ENCODE data around the gene FRMPD2.
A peak's percentile ranks its signal among the peaks of the same experiment; 100 is the strongest.
"Not testable (repeated sequence)": the region's sequence is repeated elsewhere in the genome, so short reads cannot be mapped to it uniquely, and the experiment has no call there.

The FRMPD2 gene

GRCh38 chr10:48231699-48232315 is 42.7 kb downstream of the FRMPD2 start:
- no peak for DNase-seq (ENCODE audit: low read depth)

DNA sequence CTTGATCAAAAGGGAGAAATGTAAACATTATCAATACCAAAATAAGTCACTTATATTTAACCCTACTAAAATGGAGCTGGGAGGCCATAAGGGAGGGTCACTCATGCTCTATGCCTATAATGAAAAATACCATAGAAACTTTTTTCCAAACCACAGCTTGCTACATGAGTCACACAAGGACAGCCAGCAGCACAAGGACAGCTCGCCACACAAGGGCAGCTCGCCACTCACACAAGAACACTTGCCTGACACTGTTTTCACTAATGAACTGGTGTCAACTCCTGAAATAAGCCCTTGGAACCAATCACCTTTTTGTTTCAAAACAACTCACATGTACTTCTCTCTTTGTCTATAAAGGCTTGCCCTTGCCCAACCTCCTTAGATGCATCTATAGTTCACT is 43.3 kb downstream of the FRMPD2 start:
- no peak for DNase-seq (ENCODE audit: low read depth)

GRCh38 chr10:48227213-48227612 is 47.3 kb downstream of the FRMPD2 start:
- DNase-seq (ENCODE audit: low read depth): no peak

DNA sequence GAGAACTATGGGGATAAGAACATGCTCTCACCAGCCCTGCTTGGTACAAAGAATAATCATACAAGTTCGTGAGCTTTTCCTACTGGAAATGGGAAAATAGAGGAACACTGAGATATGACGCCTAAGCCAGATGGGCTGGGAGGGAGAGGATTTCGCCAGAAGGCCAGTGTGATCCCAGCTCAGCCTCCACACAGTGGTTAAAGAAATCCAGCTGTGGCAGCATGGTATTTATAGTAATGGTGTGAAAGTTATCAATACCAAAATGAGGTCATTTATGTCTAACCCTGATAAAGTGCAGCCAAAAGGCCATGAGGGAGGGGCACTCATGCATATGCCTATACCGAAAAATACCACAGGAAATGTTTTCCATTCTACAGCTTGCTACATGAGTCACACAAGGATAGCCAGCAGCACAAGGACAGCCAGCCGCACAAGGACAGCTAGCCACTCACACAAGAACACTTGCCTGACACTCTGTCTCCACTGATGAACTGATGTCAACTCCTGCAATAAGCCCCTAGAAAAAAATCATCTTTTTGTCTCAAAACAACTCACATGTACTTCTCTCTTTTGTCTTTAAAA is 49.4 kb downstream of the FRMPD2 start:
- no peak for DNase-seq (ENCODE audit: low read depth)

- no peak for DNase-seq (ENCODE audit: low read depth)
Observed at GRCh38 chr10:48224296-48224695, 50.2 kb downstream of the FRMPD2 start.

DNA sequence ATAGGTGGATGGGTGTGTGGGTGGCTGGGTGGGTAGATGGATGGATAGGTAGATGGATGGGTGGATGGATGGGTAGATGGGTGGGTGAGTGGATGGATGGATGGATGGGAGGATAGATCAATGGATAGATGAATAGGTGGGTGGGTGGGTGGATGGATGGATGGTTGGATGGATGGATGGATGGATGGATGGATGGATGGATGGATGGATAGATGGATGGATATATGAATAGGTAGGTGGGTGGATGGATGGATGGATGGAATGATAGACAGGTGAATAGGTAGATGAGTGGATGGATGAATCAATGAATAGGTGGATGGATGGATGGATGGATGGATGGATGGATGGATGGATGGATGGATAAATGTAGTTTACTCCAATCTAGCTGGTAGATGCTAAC is 52.7 kb downstream of the FRMPD2 start:
- DNase-seq (ENCODE audit: low read depth): no peak

- not testable (repeated sequence) for DNase-seq (ENCODE audit: low read depth)
Observed at GRCh38 chr10:48221031-48221430, 53.5 kb downstream of the FRMPD2 start.

DNA sequence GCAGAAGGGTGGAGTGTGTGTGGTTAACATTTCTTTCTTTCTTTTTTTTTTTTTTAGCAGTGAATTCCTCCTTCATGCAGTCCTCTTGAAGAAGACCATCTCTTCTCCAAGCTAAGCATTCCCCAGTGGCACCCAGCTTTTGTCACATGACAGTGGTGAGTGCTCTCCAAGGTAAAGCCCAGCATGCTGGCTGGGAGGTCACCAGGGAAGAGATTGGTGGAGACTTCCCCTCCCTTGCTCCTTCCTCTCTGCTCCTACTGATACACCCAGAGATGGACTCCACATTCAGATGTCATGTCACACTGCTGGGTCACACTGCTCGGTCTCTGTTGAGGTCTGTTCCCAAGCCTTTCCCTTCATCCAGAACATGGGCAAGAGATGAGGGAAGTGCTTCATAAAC is 55.3 kb downstream of the FRMPD2 start:
- DNase-seq (ENCODE audit: low read depth): no peak

DNA sequence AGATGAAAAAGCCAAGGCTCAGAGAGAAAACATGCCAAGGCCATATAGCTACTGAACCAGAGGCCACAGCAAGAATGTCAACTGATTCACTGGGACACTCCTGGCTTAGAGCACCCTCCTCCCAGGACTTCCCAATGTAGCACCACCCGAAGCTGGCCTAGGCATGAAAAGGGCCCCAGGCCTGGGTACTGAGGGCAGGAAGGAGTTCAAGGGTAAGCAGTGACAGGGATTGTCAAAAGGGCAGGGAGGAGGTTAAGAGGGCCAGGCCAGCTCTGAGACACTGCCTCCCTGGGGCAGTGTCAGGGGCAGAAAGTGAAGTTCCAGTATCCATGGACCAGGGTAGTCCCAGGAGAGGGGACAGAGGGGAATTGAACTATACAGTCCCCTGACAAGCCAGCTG is 57.8 kb downstream of the FRMPD2 start:
- DNase-seq (ENCODE audit: low read depth): no peak

GRCh38 chr10:48216204-48216505 is 58.3 kb downstream of the FRMPD2 start:
- no peak for DNase-seq (ENCODE audit: low read depth)

DNA sequence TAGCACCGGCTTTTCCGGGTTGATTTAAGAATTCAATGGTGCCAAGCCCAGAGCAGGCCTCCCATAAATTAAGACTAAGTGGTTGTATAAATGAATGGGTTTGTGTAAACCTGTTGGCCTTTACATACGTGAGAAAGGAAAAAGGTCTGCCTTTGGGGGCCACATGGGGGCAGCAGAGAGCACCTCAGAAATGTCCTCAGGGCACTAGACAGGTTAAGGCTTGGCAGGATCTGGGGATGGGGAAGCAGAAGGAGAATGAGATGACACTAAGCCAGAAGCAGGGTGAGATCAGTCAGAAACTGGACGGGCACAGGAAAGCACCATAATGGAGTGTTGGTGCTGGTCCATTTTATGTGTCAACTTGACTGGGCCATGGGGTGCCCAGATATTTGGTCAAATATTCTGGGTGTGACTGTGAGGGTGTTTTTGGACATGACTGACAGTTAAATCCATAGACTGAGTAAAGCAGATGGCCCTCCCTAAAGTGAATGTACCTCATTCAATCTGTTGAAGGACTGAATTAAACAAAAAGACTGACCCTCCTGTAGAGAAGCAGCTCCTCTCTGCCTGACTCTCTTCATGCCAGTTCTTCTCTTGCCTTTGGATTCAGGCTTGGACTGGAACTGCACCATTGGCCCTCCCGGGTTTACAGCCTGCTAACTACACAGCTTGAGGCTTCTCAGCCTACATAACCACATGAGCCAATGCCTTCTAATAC is 58.9 kb downstream of the FRMPD2 start:
- no peak for DNase-seq (ENCODE audit: low read depth)

GRCh38 chr10:48214716-48215485 is 59.6 kb downstream of the FRMPD2 start:
- DNase-seq (ENCODE audit: low read depth): no peak

DNA sequence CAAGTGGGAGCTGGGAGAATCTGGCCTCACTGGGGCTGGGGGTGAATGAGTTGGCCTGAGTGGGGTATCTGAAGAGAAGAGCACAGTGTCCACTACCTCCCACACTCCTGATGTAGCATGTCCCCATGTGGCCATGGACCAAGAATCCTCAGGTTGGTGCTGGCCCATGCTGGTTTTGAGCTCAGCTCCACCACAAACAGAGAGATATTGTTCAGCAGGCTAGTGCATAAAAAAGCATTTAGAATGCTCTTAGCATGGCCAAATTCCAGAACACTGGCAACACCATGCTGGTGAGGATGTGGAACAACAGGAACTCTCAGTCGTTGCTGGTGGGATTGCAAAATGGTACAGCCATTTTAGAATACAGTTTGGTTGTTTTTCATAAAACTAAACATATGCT is 61.4 kb downstream of the FRMPD2 start:
- no peak for DNase-seq (ENCODE audit: low read depth)

DNA sequence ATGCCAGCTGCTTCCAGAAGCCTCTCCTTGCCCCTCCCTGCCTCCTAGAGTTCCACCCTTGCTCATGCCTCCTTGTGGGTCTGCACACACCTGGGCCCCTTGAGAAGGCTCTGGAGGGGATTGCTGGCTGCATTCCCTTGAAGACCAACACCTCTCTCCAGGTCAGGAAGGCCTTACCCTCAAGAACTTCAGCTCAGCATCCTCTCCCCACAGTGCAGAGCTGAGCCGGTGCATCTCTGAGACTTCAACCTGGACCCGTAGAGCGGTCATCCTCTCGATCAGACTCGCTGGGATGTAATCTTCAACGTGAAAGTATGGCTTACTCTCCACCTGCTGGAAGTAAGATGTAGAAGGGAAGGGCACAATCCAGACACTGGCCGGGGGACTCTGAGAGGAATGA is 62.7 kb downstream of the FRMPD2 start:
- no peak for DNase-seq (ENCODE audit: low read depth)

DNA sequence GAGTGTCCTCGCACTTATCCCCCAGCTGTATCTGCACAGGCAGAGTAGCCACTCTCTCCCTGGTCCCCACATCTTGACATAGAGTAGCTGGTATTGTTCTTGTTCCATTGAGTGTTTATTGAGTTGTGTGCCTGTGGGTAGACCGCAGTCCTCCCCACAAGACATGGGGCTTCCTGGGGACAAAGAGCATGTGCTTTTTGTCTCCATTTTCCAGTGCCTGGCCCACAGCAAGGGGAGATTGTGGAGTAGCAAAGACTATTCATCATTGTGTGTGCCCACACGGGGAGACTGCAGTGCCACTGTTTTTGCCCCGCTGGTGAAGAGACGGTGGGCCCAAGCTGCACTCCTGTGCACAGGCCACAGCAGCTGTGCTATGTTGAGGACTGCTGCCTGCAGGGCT is 63.5 kb downstream of the FRMPD2 start:
- DNase-seq (ENCODE audit: low read depth): no peak

DNA sequence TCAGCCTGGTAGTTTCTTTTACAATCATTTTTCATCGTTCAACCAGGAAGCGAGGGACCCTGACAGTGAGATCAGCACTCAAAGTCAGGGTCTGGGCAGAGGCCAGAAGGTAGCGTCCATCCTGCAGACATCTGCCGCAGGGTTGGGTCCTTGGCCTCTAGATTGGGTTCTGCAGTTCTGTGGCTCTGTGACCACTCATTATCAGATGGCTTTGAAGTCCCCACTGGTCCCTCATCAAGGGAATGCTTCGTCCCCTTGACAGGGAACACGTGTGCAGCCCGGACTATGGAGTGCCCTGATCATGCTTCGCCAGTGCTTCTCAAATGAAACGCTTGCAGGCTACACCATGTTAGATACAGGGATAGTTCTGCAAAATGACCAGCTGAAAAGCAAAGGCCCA is 64.1 kb downstream of the FRMPD2 start:
- no peak for DNase-seq (ENCODE audit: low read depth)

- DNase-seq (ENCODE audit: low read depth): no peak
Observed at GRCh38 chr10:48209241-48209640, 65.3 kb downstream of the FRMPD2 start.

- DNase-seq (ENCODE audit: low read depth): no peak
Observed at GRCh38 chr10:48207853-48208252, 66.6 kb downstream of the FRMPD2 start.

DNA sequence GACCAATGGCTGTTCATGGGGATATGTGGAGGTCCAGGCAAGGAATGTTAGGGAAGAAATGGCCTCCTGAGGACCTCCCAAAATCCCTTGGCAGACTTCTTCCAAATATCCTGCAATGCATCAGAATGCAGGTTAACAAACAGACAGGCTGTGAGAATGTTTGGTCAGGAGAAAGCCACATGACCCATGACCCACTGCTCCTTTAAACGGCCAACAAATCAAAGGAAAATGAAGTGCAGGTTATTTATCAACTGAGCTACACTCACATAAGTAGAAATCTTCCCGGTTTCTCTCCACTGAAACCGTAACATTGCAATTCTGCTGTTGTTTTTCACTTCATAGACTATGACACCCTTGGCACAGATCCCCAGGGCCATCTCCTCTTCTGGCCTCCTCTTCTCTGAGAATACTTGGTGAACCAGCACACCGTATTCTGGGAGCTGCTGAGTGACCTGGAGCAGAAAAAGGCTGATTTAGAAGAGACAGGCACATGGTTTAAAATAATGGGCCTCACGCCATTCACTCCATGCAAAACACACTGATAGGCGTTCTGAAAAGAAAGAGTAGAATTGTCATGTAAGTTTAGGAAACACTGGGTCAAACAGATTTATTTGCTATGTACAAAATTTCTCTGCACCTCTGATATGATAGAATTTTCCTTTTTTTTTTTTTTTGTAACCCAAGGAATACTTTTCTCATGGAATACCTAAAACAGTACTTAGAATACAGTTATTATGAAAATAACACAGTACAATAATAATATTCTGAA is 67.8 kb downstream of the FRMPD2 start:
- DNase-seq (ENCODE audit: low read depth): no peak

DNA sequence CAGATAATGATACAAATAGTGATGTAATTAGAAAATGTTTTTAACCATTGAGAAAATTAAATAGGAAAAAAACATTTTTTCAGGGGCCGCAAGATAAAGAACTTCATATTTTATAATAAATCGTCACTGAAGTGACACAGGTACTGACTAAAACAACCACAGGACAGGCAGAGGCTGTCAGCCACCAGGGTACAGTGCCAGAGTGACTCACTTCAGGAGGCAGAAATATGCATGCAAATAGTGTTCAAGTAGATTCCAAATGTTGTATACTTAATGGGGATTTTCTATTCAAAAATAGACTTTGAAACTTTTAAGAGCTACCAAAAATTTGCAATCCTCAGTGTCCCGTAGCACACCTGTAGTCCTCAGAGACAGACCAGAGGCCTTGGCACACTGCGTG is 68.6 kb downstream of the FRMPD2 start:
- DNase-seq (ENCODE audit: low read depth): no peak

DNA sequence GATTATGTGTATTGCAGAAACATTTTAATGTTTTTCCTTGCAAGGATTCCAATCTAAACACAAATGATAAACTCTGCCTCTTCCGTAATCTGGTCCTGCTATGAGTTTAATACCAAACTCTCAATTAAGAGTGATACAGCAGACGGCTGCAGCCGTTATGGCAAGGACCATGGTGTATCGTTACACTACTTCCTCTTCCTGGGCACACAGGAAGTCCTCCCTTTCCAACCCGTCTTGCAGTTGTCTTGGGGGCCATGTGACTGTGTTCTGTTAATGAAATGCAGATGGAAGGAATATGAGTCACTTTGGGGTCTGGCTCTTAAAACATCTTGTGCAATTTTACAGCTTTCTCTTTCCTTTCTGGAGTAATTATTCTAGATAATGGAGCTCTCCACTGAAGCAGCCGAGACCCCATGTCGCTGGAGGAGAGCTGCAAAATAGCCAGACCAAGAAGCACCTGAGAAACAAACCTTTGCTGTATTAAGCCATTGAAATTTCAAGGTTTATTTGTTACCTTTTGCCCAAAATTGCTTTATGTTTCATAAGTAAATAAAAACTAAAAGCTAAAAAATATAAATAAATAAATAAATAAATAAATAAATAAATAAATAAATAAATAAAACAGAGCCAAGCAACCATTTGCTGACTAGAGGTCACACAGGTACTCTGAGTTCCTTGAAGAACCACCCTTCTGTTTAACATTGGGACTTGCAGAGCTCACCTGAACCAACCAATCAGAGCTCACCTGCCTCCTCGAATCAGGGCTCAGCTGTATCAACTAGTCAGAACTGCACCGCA is 74.7 kb downstream of the FRMPD2 start:
- DNase-seq (ENCODE audit: low read depth): peak; percentile 76
